ENCODE results near the gene PRMT2. TPM values are rescaled to one million over a fixed set of nuclear protein-coding genes. Genes with fewer than 3 reads are reported as not detected.

The PRMT2 gene
- total RNA-seq, 1 experiment from 2014 or later = 101 TPM

DNA sequence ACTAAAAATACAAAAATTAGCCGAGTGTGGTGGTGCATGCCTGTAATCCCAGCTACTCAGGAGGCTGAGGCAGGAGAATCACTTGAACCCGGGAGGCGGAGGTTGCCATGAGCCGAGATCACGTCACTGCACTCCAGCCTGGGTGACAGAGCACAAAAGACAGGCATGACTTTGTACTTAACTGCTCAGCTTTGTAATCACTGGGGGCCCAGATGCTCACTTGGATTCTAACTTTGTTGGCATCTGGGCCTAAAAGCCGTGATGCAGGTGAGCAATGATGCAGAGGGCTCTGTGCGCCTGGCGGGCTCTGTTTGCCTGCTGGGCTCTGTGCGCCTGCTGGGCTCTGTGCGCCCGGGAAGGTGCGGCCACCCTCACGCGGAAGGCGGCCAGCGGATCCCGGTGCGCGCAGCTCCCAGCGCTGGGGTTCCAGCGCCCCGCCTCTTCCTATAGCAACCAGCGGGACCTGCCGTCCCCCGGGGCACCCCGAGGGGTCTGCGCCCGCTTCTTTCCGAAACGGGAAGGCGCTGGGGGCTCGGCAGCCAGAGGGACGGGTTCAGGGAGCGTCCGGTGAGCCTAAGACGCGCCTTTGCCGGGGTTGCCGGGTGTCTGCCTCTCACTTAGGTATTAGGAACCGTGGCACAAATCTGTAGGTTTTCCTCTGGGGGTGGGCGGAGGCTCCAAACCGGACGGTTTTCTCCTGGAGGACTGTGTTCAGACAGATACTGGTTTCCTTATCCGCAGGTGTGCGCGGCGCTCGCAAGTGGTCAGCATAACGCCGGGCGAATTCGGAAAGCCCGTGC is 31.7 kb downstream of the PRMT2 start:
- Histone ChIP-seq H3K9ac (ENCODE audit: low read length) (no peak overlapping the region), H3K4me1 (ENCODE audit: insufficient read depth, low read length) (0 out of 2 replicates have a peak, but pooled peaks cover 5% of the 10 kb centered on the region), H3F3A (ENCODE audit: low read length, unreplicated experiment) (no peaks in the 10 kb centered on the region), H3K4me3 (ENCODE audit: low read length) (peak overlapping the region; percentile 68), H3K79me2 (ENCODE audit: low read length) (no peaks in the 10 kb centered on the region), H3K36me3 (ENCODE audit: low read depth, low read length) (no peaks in the 10 kb centered on the region), H3K27me3 (ENCODE audit: low read length) (0 out of 2 replicates have a peak, but pooled peaks cover 3% of the 10 kb centered on the region), H4K20me1 (ENCODE audit: low read length) (no peaks in the 10 kb centered on the region), H3K4me2 (ENCODE audit: low read length) (peak overlapping the region; percentile 90), H2AFZ (ENCODE audit: low read length) (peak overlapping the region; percentile 75), H3K9me3 (ENCODE audit: low read length) (no peaks in the 10 kb centered on the region), H3K9me2 (replicated peaks; ENCODE audit: low read length) (no peaks in the 10 kb centered on the region), H3K27ac (ENCODE audit: low read length) (no peak overlapping the region)
- POLR2A ChIA-PET (ENCODE audit: unreplicated experiment) = no interaction called here
- TF ChIP-seq EZH2phosphoT487 (IDR thresholded peaks at IDR 0.05; ENCODE audit: borderline replicate concordance, low read length) (no peak), EZH2 (IDR thresholded peaks at IDR 0.05; ENCODE audit: low read length, unreplicated experiment) (no peak)
- TF ChIP-seq, protein P1, sequence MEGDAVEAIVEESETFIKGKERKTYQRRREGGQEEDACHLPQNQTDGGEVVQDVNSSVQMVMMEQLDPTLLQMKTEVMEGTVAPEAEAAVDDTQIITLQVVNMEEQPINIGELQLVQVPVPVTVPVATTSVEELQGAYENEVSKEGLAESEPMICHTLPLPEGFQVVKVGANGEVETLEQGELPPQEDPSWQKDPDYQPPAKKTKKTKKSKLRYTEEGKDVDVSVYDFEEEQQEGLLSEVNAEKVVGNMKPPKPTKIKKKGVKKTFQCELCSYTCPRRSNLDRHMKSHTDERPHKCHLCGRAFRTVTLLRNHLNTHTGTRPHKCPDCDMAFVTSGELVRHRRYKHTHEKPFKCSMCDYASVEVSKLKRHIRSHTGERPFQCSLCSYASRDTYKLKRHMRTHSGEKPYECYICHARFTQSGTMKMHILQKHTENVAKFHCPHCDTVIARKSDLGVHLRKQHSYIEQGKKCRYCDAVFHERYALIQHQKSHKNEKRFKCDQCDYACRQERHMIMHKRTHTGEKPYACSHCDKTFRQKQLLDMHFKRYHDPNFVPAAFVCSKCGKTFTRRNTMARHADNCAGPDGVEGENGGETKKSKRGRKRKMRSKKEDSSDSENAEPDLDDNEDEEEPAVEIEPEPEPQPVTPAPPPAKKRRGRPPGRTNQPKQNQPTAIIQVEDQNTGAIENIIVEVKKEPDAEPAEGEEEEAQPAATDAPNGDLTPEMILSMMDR (conservative IDR thresholded peaks at IDR 0.05; ENCODE audit: low read depth, low read length) = no peak
- no TSS peak for BruUV-seq (replicated peaks)
- peak; percentile 20 for DNase-seq
- CTCF ChIA-PET = no interaction called here
- peak; percentile 61 for ATAC-seq
- intact Hi-C loops (cut with micrococcal nuclease) = no loop called here

DNA sequence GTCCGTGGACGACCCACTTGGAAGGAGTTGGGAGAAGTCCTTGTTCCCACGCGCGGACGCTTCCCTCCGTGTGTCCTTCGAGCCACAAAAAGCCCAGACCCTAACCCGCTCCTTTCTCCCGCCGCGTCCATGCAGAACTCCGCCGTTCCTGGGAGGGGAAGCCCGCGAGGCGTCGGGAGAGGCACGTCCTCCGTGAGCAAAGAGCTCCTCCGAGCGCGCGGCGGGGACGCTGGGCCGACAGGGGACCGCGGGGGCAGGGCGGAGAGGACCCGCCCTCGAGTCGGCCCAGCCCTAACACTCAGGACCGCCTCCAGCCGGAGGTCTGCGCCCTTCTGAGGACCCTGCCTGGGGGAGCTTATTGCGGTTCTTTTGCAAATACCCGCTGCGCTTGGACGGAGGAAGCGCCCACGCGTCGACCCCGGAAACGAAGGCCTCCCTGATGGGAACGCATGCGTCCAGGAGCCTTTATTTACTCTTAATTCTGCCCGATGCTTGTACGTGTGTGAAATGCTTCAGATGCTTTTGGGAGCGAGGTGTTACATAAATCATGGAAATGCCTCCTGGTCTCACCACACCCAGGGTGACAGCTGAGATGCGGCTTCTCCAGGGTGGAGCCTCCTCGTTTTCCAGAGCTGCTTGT is 32.4 kb downstream of the PRMT2 start:
- no peaks in the 10 kb centered on the region for H3K9me2 ChIP-seq (replicated peaks; ENCODE audit: low read length)
- no peak; the same call in 1 of the 2 replicates for TF ChIP-seq EZH2phosphoT487 (IDR thresholded peaks at IDR 0.05; ENCODE audit: borderline replicate concordance, low read length)
- TF ChIP-seq, protein P1 (conservative IDR thresholded peaks at IDR 0.05; ENCODE audit: low read depth, low read length) = no peak
- no peak for TF ChIP-seq EZH2 (IDR thresholded peaks at IDR 0.05; ENCODE audit: low read length, unreplicated experiment)
- no peaks in the 10 kb centered on the region for H3K36me3 ChIP-seq (ENCODE audit: low read depth, low read length)
- no peak overlapping the region for H3K27ac ChIP-seq (ENCODE audit: low read length)
- peak overlapping the region; percentile 75 for H2AFZ ChIP-seq (ENCODE audit: low read length)
- intact Hi-C loops (cut with micrococcal nuclease) = no loop called here
- BruUV-seq (replicated peaks) = no TSS peak
- H3K4me1 ChIP-seq (ENCODE audit: insufficient read depth, low read length) = 0 out of 2 replicates have a peak, but pooled peaks cover 5% of the 10 kb centered on the region
- H3K4me2 ChIP-seq (ENCODE audit: low read length) = peak overlapping the region; percentile 90
- H3K4me3 ChIP-seq (ENCODE audit: low read length) = peak overlapping the region; percentile 68
- H4K20me1 ChIP-seq (ENCODE audit: low read length) = no peaks in the 10 kb centered on the region
- peak; percentile 19 for DNase-seq
- POLR2A ChIA-PET (ENCODE audit: unreplicated experiment) = no interaction called here
- ATAC-seq = peak; percentile 60
- CTCF ChIA-PET = no interaction called here
- H3K27me3 ChIP-seq (ENCODE audit: low read length) = 0 out of 2 replicates have a peak, but pooled peaks cover 3% of the 10 kb centered on the region
- no peak overlapping the region for H3K9ac ChIP-seq (ENCODE audit: low read length)
- H3K9me3 ChIP-seq (ENCODE audit: low read length) = no peaks in the 10 kb centered on the region
- no peaks in the 10 kb centered on the region for H3F3A ChIP-seq (ENCODE audit: low read length, unreplicated experiment)
- no peaks in the 10 kb centered on the region for H3K79me2 ChIP-seq (ENCODE audit: low read length)

All from PC-3 (cell line).